Heart left ventricle (tissue), 16 donors: ENCODE data around the gene EDNRB. TPM values are rescaled to one million over a fixed set of nuclear protein-coding genes. Genes with fewer than 3 reads are reported as not detected.

Source experiments
- ATAC-seq, 4 donors: fragments of 200-7000 bp; cut with Tn5 transposase; one replicate each; pipeline ENCODE4 v1.9.1; 2020 to 2022; ENCODE audit warnings: moderate library complexity in 4 of 4, mild to moderate bottlenecking in 3 of 4, moderate number of reproducible peaks in 1 of 4
- DNase-seq, 5 donors: peaks; one replicate each; pipeline ENCODE4 v3.0.0-alpha.2; 2020
- H3K27ac ChIP-seq, 12 donors: fragments of 200-600 bp; sonication (generic) in 4 of 12; one replicate each; pipeline versions ENCODE4 v1.5.0 to v1.8.0; 2016 to 2022; ENCODE audit warnings: mild to moderate bottlenecking in 2 of 12
- H3K27me3 ChIP-seq, 9 donors: fragments of 200-600 bp; sonication (generic) in 2 of 9; one replicate each; pipeline versions ENCODE4 v1.5.1 to v1.8.0; 2016 to 2022; ENCODE audit warnings: mild to moderate bottlenecking in 3 of 9
- H3K36me3 ChIP-seq, 9 donors: fragments of 200-600 bp; sonication (generic) in 2 of 9; one replicate each; pipeline versions ENCODE4 v1.5.0 to v1.8.0; 2018 to 2022; ENCODE audit warnings: mild to moderate bottlenecking in 2 of 9
- H3K4me1 ChIP-seq, 12 donors: fragments of 200-600 bp; sonication (generic) in 4 of 12; one replicate each; pipeline versions ENCODE4 v1.5.0 to v1.8.0; 2016 to 2022; ENCODE audit warnings: mild to moderate bottlenecking in 3 of 12
- H3K4me3 ChIP-seq, 12 donors: fragments of 200-600 bp; sonication (generic) in 4 of 12; one replicate each; pipeline versions ENCODE4 v1.5.0 to v1.8.0; 2017 to 2022; ENCODE audit warnings: mild to moderate bottlenecking in 9 of 12, moderate library complexity in 4 of 12
- H3K9me3 ChIP-seq, 12 donors: fragments of 200-600 bp; sonication (generic) in 4 of 12; one replicate each; pipeline versions ENCODE4 v1.5.0 to v1.8.0; 2016 to 2022; ENCODE audit warnings: mild to moderate bottlenecking in 1 of 12
- CTCF ChIP-seq, 12 donors: fragments of 200-600 bp; sonication (generic) in 4 of 12; IDR thresholded peaks; one replicate each; pipeline versions ENCODE4 v1.5.0 to v1.8.0; 2018 to 2022; ENCODE audit warnings: antibody characterized with exemption in 12 of 12, mild to moderate bottlenecking in 5 of 12
- POLR2A ChIP-seq, 2 donors: fragments of 450-650 bp; IDR thresholded peaks; one replicate each; pipeline ENCODE4 v1.6.1; 2017; ENCODE audit warnings: antibody characterized with exemption in 2 of 2, mild to moderate bottlenecking in 2 of 2, moderate library complexity in 2 of 2
- WGBS, 4 donors: extraction: QIAGEN DNeasy Blood & Tissue Kit in 2 of 4; methylation state at CpG; one replicate each; pipeline versions ENCODE4 v1.1.5 to v1.1.7; 2013 to 2018; 5-methylcytosine and 5-hydroxymethylcytosine counted together
- intact Hi-C, 10 donors: fragments of 100-400 bp; cut with DNase I; formaldehyde crosslinking; loops; one replicate each; pipeline versions ENCODE4 v1.11.1 to v1.14.2; 2022
- polyA plus RNA-seq, 2 donors: library from polyadenylated mRNA; stranded (reverse); fragments of 200-250 nt; gene quantifications; one replicate each; pipeline ENCODE4 v1.2.3, GENCODE V29; 2013
- total RNA-seq, 9 donors: library from RNA; depleted of rRNA in 2 of 9; stranded (reverse); fragments of >200 nt in 2 of 9; fragmentation: NEBNext Ultra II Directional in 3 of 9; extraction: Animal tissue kit (Norgen Biotek cat#: 25700) in 3 of 9; gene quantifications; one replicate each; pipeline versions ENCODE4 v1.1.0 to v1.2.4, GENCODE V29; 2016 to 2023
- donor health status: ischemic (EF 13 %, LVEDD 7.1; RV severe dilation, severe dysfunction).
- donor health status: healthy with polysubstance abuse.
- donor health status: DM: no; HTN: yes; CAD: no.
- donor health status: DM: no; HTN: no; CAD: no.
- donor health status: ischemic (EF 25% LVEDD 6.9; RV normal size, moderate dysfunction).
- donor health status: ischemic (EF 25% LVEDD 5.7; RV mildly dilated, moderate dysfunction).
- donor health status: healthy.
- donor health status: DM: yes; HTN: yes; CAD: no.
- donor health status: ischemic (EF 35%, LVEDD 5.7; RV mildly dilated, moderate dysfunction).
- donor health status: nonischemic (EF 11% LVEDD 7.7; RV severe dilation, severe dysfunction).
- donor health status: DM: yes; HTN: yes; CAD: no.
- donor health status: PGD.
- donor health status: ischemic (EF 29% LVEDD 5.4; RV normal size, mild dysfunction).
- donor health status: nonischemic (EF 23%, LVEDD 6.1; RV moderate dilation, normal function).

Gene EDNRB
- total and polyA plus RNA-seq, 11 donors = 9.8 to 72.0 (median 17.9) TPM

- no peak overlapping the region for H3K4me3 ChIP-seq
- ATAC-seq = no peak
- peaks cover 0 to 24% (median 12%) of the 10 kb centered on the region in 12 donors for H3K4me1 ChIP-seq
- no peaks in the 10 kb centered on the region for H3K9me3 ChIP-seq
- 79 to 80% (median 80%) methylated on average over 2 of the region's 2 CpGs for WGBS, 4 donors
- peak overlapping the region in 1 of 12 donors; percentile 29 for H3K27ac ChIP-seq
- TF ChIP-seq CTCF (IDR thresholded peaks at IDR 0.05) = no peak
- TF ChIP-seq POLR2A (IDR thresholded peaks at IDR 0.05) = no peak
- H3K27me3 ChIP-seq = no peaks in the 10 kb centered on the region
- H3K36me3 ChIP-seq = no peaks in the 10 kb centered on the region
- intact Hi-C loops = loop anchor here in 3 of 10 donors (10.0 kb wide), 3 partner anchors 93 to 233 kb away; no protein-coding TSS in a partner anchor
- no peak for DNase-seq
Measured at GRCh38 chr13:77891486-77891885, 27.1 kb downstream of the EDNRB start.

DNA sequence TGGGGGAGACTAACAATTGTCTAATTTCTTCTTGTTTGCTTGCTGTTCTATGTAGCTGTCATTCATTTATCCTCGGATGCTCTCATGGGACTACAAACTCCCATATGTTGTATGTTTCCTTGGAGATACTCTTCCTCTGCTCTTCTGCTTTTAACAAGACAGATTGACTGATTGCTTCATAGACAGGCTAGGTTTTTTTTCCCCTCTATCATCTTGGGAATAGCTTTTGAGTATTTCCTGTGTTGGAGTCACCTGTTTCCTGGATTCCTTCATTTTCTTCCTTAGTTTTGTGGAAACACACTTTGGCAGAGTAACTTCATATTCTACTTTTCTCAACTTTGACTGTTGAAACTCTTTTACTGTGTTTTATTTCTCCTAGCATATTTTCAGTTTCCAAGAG is 27.6 kb downstream of the EDNRB start:
- Histone ChIP-seq H3K4me3 (no peak overlapping the region), H3K9me3 (no peaks in the 10 kb centered on the region), H3K27me3 (no peaks in the 10 kb centered on the region), H3K36me3 (no peaks in the 10 kb centered on the region), H3K27ac (peak overlapping the region in 1 of 12 donors; percentile 29), H3K4me1 (peaks cover 0 to 21% (median 10%) of the 10 kb centered on the region in 12 donors)
- no peak for DNase-seq
- 52 to 60% (median 56%) methylated on average over 1 of the region's 1 CpG for WGBS, 4 donors
- ATAC-seq = no peak
- intact Hi-C loops = loop anchor here in 3 of 10 donors (10.0 kb wide), 3 partner anchors 94 to 234 kb away; no protein-coding TSS in a partner anchor
- no peak for TF ChIP-seq CTCF (IDR thresholded peaks at IDR 0.05)
- no peak for TF ChIP-seq POLR2A (IDR thresholded peaks at IDR 0.05)

GRCh38 chr13:77883328-77883727 is 35.3 kb downstream of the EDNRB start:
- ATAC-seq (no peak), DNase-seq (no peak)
- Histone ChIP-seq H3K27me3 (no peaks in the 10 kb centered on the region), H3K4me3 (no peak overlapping the region), H3K36me3 (no peaks in the 10 kb centered on the region), H3K4me1 (no peaks in the 10 kb centered on the region), H3K9me3 (no peaks in the 10 kb centered on the region), H3K27ac (no peak overlapping the region)
- WGBS, 4 donors = 95 to 96% (median 95%) methylated on average over 2 of the region's 2 CpGs
- intact Hi-C loops = no loop called here
- TF ChIP-seq POLR2A (IDR thresholded peaks at IDR 0.05) = no peak
- no peak for TF ChIP-seq CTCF (IDR thresholded peaks at IDR 0.05)

- intact Hi-C loops = loop anchor here in 1 of 10 donors (5.0 kb wide), 1 partner anchor 51 kb away; no protein-coding TSS in a partner anchor
Measured at GRCh38 chr13:77878190-77878589, 40.4 kb downstream of the EDNRB start.

More at GRCh38 chr13:77878190-77878589, 40.4 kb downstream of the EDNRB start:
- Histone ChIP-seq H3K4me1 (no peaks in the 10 kb centered on the region), H3K36me3 (no peaks in the 10 kb centered on the region), H3K27ac (no peak overlapping the region), H3K9me3 (no peaks in the 10 kb centered on the region), H3K4me3 (no peak overlapping the region), H3K27me3 (no peaks in the 10 kb centered on the region)
- ATAC-seq (no peak), DNase-seq (no peak)
- WGBS, 4 donors = 97 to 100% (median 98%) methylated on average over 1 of the region's 1 CpG
- TF ChIP-seq CTCF (IDR thresholded peaks at IDR 0.05) (no peak), POLR2A (IDR thresholded peaks at IDR 0.05) (no peak)
